GM19328 (cell line): ENCODE results near the gene CADM1.
"Not testable (repeated sequence)": the region's sequence is repeated elsewhere in the genome, so short reads cannot be mapped to it uniquely, and the experiment has no call there.

Source experiments
- ATAC-seq: cut with Tn5 transposase; IDR thresholded peaks from one replicate; pipeline ENCODE4 v1.9.1; 2021; ENCODE audit warnings: mild to moderate bottlenecking, moderate library complexity; ENCODE audit not compliant: unreplicated experiment

CADM1 gene

GRCh38 chr11:115481528-115481927, 22.7 kb downstream of the CADM1 start:
- ATAC-seq: no peak

GRCh38 chr11:115480611-115481010, 23.6 kb downstream of the CADM1 start:
- no peak for ATAC-seq

GRCh38 chr11:115477410-115477809, 26.8 kb downstream of the CADM1 start:
- no peak for ATAC-seq

DNA sequence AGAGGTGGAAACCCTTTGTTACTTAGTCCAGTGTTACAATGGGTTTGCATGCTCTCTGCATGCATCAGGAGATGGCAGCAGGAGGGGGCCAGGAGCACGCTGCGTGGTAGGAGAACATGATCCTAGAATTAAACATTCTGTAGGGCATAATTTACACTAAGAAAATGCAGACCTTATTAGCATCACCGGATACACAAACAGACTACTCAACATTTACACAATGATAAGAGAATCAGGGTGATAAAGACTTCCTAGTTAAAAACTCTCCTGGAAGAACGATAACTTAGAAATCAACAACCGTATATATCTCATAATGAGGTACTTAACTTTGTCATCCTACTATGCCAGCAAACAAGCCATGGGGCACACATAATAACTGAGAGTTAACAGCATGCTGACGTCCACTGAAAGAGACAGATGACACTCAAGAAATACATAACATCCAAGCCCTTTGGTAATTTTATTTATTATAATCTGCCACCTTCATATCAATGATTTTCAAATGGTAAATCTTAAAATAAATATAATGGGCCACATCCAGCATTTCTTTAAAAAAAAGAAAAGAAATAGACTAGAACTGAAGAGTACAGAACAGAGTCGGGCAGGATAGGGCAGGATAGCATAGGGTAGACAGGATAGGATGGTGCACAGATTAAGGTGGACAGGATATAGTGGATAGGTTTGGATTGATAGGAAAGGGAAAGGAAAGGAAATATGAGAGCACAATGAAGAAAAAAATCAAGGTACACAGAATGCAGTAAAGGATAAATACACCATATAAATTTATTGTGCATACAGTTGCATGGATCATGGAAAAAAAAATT, 27.5 kb downstream of the CADM1 start:
- no peak for ATAC-seq

GRCh38 chr11:115475564-115475963, 28.7 kb downstream of the CADM1 start:
- no peak for ATAC-seq

DNA sequence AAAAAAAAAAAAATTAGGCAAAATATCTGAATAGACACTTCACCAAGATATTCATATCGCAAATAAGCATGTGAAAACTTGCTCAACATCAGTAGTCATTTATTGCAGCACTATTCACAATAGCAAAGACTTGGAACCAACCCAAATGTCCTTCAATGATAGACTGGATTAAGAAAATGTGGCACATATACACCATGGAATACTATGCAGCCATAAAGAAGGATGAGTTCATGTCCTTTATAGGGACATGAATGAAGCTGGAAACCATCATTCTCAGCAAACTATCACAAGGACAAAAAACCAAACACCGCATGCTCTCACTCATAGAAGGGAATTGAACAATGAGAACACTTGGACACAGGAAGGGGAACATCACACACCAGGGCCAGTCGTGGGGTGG, 29.9 kb downstream of the CADM1 start:
- not testable (repeated sequence) for ATAC-seq

GRCh38 chr11:115473167-115473566, 31.0 kb downstream of the CADM1 start:
- no peak for ATAC-seq

- no peak for ATAC-seq
Observed at GRCh38 chr11:115471367-115471766, 32.8 kb downstream of the CADM1 start.

- ATAC-seq: no peak
Observed at GRCh38 chr11:115470928-115471327, 33.3 kb downstream of the CADM1 start.

DNA sequence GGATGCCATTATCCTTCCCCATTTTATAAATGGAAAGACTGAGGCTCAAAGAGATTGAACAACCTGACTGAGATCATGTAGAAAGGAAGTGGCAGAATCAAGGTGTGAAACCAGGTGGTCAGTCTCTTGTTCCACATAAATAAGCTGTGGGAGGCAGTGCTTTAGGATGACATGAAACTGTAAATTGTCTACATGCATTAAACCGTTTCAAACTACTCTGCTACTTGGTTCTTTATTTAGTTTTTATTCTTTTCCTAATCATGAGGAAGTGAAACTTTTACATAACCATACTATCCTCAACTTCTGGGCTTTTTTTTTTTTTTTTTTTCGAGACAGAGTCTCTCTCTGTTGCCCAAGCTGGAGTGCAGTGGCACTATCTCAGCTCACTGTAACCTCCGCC, 34.9 kb downstream of the CADM1 start:
- no peak for ATAC-seq

GRCh38 chr11:115466122-115466521, 38.1 kb downstream of the CADM1 start:
- no peak for ATAC-seq

- ATAC-seq: no peak
Observed at GRCh38 chr11:115464269-115464668, 39.9 kb downstream of the CADM1 start.

- no peak for ATAC-seq
Observed at GRCh38 chr11:115463606-115464005, 40.6 kb downstream of the CADM1 start.

DNA sequence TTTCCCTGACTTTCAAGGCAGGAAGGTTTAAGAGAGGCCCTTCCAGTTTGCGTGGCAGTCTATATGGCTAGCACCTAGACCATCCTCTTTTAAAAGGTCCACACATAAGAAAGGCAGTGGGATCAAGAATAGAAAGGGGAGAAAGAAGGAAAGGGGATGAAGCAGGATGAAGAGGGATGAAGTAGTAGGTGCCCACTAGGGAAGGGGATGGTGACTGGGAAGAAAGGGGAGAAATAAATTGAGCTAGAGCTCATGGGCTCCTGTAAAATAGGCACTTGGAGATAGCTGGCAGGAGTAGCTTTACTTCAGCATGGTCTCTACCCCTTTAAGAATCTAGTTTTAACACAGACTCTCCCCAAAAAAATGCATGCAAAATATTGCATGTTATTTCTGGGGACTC, 41.5 kb downstream of the CADM1 start:
- no peak for ATAC-seq

GRCh38 chr11:115462004-115462541, 42.1 kb downstream of the CADM1 start:
- no peak for ATAC-seq

DNA sequence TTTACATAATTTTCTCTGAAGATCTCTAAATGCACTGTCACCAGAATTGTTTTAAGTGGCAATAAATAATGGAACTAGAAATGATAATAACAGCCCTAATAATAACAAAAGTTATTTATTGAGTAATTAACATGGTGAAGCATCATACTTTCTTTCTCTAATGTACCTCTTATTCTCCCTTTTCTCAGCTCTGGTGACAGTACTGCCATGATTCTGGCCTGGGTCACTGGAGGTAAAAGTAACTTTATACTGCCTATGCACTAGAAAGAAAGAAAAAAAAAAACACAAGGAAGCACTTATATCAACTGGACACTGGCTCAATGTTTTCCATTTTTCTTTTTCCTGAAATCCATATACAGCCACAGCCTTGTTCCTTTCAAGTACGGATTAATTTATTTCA, 43.7 kb downstream of the CADM1 start:
- no peak for ATAC-seq

- ATAC-seq: no peak
Observed at GRCh38 chr11:115459563-115459962, 44.7 kb downstream of the CADM1 start.

- no peak for ATAC-seq
Observed at GRCh38 chr11:115458877-115459276, 45.3 kb downstream of the CADM1 start.

DNA sequence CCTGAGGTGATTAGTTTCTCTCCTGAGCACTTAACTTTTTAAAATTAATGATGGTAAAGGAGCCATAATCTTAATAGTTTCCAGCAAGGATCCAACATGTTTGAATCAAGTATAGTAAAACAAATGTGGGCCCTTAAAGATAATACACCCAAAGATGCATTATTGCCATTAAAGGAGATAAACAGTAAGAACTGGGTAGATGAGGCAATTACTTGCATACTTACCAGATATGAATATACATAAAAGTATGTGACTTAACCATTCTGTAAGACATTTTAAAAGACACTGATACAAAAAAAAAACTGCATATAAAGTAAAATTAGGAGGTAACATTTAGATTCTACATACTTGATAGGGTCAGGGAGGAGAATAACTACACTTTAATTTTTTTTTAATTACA, 48.2 kb downstream of the CADM1 start:
- no peak for ATAC-seq

DNA sequence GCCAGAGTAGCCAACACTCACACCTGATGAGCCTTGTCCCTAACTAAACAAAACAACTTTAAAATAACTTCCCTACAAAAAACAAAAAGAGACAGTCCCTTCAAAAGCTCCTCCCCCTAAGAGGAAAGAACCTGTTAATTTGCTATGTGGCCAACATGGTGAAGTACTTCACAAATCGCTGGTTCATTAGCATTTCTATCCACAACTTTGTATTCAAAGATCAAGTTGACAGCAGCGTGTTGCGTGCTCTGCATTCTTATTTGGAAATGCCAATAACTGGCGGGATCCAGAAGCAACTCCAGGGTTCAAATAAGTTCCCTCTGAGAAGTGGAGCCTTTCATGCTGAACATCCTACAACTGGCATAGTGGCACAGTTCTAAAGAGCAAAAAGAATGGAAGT, 48.6 kb downstream of the CADM1 start:
- ATAC-seq: no peak

DNA sequence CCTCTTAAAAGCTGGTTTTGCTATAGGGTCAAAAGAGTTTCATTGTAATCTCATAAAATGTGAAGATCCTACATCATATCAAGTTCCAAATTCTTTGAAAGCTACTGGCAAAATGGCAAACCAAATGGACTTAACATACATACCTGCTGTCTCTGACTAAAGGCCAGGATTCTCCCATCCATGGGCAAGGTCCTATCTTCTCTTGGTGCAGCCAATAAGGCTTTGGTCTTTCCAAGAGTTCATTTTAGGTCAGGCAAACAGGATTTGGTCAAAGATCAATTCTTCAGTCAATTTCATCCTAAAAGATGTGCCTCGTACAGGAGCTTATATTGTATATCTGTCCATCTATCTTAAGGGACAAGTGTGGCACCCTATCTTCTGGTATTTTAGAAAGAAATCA, 49.7 kb downstream of the CADM1 start:
- ATAC-seq: no peak

- ATAC-seq: no peak
Observed at GRCh38 chr11:115453693-115454490, 50.3 kb downstream of the CADM1 start.
